Pulmonary artery endothelial cell (primary cell): ENCODE data around the gene SPI1. TPM values are rescaled to one million over a fixed set of nuclear protein-coding genes. Genes with fewer than 3 reads are reported as not detected.
"Not testable (repeated sequence)": the region's sequence is repeated elsewhere in the genome, so short reads cannot be mapped to it uniquely, and the experiment has no call there.

Source experiments
- DNase-seq: peaks from one replicate; pipeline ENCODE4 v3.0.0-alpha.2; 2011; ENCODE audit warnings: low read depth, low spot score
- total RNA-seq: library from RNA; depleted of rRNA; stranded (reverse); fragments of >200 nt; gene quantifications from 2 replicates; pipeline ENCODE4 v1.2.3, GENCODE V29; 2014

SPI1 gene
- total RNA-seq, 1 donor from 2014 or later, result not detected

DNA sequence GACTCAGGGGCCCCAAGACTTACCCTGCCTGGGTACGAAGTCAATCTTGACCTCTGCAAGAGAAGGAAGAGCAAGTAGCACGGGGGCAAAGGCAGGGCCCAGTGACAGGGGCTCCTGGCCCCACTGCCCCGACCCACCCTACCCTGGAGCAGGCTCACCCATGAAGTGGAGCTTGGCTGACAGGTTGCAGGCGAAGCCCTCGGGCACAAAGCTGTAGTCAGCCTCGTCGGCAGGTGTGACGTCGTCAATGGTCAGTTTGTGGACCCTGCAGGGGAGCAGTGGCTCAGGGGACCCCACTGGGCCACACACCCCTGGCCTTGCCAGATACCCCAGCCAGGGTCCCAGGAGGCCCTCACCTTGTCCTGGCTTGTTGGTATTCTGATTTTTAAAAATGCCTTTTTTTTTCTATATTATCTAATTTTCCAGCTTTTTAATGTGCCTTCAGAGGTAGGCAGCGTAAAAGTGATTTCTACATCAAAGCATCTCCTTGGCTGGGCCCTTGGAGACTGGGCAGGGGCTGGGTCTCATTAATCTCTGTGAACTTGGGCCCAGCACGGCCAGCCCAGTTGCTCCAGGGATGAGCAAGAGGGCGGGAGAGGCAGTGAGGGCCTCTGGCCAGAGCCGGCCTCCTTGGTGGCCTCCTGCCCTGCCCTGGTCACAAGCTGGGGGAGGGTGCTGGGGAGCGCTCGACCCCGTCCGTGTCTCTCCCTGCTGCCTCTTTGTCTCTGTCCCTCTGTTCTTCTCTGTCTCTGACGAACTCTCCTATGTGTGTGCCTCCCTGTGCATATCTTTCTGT, 37.2 kb downstream of the SPI1 start:
- DNase-seq, result no peak

DNA sequence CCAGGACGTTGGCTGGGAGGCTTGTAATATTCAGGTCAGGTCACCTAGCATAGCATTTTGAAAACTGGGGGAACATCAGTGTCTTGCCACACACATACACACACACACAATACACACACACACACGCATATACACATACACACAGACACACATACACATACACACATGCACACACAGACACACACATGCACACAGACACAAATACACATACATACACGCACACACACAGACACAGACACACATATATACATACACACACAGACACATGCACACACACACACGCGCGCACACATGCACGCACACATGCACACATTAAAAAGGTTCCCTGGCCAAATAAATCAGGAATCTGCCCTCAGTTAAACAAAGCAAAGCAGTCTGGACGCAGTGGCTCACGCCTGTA, 38.3 kb downstream of the SPI1 start:
- no peak for DNase-seq

DNA sequence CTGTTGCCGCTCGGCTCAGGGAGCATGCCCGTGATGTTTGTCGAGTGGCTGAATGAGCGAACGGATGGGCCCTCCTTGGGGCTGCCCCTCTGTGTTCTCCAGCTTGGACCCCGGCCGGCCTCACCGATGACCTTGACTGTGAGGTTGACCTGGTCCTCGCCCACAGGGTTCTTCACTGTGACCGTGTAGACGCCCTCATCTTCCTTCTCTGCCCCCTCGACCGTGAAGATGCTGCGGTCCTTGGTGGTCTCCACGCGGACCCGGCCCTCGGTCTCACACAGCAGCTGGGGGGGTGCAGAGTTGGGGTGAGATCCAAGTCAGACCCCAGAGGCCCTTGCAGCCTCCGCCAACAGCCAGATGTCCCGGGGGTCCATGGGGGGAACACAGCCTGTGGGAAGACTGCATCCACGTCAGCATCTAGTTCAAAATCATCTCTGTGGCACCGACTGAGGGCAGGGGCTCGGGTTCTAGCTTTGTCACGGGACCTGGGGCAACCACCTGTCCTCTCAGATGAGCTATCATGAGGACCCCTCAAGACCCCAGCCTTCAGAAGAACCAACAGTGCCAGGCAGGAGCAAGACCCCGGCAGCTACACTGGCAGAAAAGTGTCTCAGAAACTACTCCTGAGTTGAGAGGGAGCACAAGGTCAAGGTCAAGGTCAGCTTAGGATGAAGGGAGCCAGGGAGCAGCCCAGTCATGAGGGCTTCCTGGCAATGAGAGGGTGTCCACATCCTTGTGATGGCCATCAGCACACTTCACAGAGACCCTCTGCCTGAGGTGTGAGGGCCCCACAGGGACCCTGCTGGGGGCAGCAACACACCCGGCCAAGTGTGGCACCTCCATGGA, 39.7 kb downstream of the SPI1 start:
- DNase-seq, result no peak

DNA sequence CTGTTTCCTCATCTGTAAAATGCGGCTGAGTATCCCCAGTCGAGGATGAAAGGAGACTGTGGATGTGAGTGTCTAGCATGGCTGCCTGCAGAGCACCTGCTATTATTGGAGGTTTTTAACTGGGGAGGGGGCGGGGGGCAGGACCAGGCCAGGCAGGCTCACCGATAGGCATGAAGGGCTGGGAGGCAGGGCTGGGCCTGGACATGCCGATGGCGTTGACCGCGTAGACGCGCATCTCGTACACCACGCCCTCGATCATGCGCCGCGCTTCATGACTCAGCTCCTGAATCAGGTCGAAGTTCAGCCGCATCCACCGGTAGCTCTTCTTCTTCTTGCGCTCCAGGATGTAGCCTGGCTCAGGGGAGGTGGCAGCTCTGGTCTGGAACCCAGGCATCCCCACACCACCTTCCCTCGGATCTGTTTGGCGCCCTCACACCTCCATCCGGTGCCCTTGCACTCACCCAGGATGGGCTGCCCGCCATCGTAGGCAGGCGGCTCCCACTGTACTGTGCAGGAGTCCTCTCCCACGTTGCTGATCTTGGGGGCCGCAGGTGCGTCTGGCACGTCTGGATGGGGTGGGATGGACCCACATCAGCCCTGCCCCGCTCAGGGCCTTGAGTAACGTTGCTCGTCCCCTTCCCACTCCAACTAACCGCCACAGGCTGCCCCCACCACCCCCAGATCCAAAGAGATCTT, 41.0 kb downstream of the SPI1 start:
- DNase-seq, result no peak

DNA sequence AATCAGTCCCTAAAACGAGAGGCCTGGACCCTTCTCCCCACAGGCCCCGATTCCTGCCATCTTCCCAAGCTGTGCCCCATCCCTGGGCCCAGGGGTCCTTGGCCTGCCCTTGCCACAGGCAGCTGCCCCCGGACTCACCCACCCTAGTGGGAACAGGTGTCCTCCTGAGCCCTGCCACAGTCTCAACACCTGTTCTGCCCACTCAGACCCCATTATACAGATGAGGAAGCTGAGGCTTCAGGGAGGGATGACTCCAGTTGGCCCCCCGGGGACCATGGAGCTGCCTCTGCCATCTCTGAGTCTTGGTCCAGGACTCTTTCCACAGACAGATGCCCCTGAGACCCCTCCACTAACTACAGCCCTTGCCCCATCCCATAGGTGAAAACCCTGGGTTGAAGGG, 41.8 kb downstream of the SPI1 start:
- DNase-seq, result no peak

DNA sequence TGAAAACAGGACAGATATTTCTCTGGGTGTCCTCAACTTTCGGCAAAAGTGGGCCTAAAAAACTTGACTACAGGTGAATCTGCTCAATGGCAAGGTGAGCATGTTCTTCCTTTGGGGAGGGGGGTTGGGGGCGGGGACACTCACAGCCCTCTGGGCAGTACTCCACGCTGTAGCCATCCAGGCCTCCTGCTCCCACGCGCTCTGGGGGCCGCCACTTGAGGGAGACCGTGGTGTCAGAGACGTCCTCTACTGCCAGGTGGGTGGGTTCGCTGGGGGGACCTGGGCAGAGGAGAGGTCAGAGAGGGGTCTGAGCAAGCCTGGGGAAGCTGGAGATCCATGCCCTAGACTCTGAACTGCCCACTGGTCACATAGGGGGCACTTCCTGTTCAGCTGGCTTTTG, 42.6 kb downstream of the SPI1 start:
- no peak for DNase-seq

DNA sequence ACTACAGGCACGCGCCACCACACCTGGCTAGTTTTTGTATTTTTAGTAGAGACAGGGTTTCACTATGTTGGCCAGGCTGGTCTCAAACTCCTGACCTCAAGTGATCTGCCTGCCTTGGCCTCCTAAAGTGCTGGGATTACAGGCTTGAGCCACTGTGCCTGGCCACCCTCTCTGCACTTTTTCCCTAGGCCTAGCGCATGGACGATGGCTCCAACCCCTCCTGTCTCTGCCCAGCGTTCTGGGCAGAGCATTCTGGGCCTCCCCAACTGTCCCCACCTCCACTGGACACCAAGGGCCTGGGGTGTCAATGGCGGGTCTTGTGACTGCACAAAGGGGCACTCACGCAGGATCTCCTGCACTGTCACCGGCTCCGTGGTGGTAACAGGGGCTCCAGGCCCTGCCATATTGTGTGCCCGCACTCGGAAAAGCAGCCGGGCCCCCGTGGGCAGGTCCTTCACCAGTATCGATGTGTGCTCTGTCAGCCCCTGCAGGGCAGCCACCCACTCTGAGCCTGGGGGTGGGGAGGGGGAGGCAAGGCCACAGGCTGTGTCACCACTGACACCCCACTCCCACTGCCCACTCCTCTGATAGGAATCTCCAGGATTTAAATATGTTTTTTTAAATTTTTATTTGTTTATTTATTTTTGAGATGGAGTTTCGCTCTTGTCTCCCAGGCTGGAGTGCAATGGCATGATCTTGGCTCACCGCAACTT, 43.5 kb downstream of the SPI1 start:
- not testable (repeated sequence) for DNase-seq

DNA sequence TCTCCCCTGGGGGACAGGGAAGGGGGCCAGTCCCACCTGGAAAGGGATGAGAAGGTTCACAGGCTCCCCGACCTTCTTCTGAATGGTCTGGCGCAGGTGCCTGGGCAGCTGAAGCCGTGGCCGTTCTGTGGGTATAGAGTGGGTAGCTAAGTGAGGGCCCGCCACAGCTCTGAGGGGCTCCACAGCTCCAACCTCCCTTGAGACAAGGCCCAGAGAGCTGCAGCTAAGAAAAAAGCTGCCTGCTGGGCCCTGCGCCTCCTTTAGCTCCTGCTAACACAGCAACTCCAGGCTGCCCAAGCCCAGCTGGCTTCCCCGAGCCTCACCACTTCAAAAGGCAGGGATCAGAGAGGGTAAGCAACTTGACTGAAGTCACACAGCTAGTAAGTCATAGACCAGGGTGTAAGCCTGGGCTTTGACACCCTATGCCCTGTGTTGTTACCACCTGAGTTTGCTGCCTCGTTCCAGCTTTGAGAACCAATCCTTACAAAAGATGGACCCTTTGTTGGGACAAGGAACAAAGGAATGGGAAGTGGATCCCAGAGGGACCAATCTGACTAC, 44.4 kb downstream of the SPI1 start:
- DNase-seq, result no peak

DNA sequence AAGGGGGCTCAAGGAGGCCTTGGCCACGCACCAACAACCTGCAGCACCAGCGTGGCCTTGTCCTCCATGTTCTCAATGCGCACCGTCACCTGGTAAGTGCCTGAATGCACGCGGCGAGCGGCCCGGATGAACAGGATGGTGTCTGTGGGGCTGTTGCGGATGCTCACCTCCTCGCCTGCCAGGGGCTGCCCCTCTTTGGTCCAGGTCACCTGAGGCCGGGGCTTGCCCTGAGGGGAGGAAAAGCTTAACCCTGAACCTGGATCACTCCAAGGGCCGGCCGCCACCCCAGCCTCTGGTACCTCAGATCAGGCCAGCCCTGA, 44.9 kb downstream of the SPI1 start:
- no peak for DNase-seq

DNA sequence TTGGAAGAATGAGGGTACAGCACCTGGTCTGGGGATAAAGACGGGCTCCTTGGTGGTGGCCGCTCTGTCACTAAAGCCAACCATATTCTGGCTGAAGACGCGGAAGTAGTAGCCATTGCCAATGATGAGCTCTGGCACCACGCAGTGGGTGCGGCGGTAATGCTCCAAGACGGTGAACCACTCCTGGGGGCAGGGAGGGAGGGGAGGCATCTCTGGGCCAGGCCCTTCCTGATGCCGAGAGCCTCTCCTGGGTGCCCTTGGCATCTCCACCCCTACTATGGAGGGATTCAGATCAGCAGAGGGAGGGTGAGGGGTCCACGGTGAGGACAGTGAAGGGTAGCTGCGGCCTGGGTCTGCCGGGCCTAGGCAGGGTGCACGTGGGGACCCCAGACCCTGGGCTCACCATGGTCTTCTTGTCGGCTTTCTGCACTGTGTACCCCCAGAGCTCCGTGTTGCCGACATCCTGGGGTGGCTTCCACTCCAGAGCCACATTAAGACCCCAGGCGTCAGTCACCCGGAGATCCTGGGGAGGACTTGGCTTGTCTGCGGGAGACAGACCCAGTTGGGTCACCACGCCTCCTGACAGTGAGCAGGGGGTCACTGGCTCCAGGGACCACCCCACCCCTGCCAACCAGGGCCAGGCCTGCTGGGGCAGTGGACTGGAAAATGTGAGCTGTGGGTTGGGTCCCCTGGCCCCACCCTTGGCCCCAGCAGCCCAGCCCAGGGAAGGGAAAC, 45.4 kb downstream of the SPI1 start:
- DNase-seq, result no peak

DNA sequence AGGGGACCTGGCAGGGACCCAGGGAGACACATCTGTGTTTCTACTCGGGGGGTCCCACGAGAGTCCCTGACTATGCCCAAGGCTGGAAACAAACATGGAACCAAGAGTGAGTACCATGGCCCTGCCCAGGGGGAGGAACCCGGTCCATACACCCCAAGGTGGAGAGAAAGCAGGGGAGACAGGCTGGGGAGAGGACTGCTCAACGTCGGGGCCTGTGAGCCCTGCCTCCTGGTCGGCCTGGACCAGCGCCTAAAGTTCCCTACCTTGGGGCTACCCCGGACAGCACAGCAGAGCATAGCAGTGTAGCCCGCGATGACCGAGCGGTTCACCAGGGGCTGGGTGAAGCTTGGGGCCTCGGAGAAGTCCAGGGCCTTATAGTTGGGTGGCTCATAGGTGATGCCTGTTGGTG, 46.0 kb downstream of the SPI1 start:
- no peak for DNase-seq

DNA sequence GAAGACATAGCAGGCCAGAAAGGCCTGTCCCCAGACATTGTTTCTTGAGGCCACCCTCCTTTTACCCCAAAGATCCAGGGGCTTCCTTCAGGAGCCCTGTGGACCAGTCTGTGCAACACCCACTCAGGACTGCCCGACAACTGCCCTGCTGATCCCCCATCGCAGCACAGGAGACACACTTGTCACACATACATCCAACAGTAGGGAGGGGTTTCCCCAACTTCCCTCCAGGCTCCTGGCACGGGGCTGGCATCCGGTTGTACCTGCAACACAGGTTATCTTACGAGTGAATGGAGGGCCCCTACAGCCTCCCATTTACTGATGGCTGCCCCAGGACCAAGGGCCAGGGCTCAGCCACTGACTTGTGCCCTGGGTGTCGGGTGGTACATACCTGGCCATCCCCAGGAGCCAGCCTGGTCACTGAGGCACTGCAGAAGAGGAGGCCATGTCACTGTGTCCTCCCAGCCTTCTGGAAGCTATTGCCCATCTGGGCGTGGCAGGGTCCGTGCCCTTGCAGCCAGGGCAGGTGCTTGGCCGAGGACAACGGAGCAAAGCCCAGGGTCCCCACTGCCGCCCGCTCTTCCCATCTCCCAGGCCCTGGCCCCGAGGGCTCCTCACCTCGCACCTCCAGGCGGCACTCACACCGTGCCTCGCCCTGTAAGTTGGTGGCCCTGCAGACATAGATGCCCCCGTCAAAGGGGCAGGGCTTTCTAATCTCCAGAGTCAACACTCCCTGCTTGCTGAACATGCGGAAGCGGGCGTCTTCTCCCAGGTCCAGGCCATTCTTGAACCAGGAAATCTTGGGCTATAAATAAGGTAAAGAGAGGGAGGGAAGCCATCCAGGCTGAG, 46.7 kb downstream of the SPI1 start:
- DNase-seq, result no peak

DNA sequence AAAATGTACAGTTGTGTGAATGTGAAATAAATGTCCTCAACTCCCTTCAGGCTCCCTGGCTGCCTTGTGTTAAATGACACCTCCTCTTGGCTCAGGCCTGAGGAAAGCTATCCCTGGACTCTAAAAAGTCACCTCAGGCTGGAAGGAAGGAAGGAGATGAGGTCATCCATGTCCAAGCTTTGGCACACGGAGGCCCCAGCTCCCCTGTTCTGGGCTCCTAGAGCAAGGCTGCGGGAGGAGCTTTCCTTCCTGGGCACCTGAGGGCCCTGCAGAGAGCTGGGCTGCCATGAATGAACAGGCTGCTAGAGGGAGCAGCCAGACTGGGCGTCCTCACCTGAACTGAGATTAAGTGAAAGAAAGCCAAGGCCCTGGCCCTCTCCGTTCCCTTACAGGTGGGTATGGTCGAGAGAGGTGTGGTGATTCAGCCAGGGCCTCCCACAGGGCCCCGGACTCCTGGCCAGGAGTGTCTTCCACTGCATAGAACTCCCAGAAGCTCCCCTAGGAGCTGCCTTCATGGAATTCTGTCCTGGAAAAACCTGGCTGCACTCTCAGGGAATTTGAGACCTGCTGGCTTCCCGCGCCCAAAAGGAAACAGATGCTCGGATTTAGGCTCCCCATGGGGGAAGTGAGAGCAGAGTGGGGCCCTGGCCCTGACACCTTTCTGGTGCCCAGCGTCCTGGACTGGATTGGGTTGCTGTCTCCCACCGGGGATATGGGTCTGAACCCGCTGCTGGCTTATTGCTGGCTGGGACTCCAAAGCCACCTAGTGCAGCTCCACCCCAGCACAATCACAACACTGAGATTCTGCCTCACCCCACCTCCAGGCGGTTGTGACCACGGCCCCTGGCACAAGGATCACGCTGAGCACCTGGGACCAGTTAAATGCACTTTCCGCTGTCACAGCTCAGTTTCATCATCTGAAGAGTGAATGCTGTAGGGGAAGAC, 48.1 kb downstream of the SPI1 start:
- DNase-seq, result no peak

DNA sequence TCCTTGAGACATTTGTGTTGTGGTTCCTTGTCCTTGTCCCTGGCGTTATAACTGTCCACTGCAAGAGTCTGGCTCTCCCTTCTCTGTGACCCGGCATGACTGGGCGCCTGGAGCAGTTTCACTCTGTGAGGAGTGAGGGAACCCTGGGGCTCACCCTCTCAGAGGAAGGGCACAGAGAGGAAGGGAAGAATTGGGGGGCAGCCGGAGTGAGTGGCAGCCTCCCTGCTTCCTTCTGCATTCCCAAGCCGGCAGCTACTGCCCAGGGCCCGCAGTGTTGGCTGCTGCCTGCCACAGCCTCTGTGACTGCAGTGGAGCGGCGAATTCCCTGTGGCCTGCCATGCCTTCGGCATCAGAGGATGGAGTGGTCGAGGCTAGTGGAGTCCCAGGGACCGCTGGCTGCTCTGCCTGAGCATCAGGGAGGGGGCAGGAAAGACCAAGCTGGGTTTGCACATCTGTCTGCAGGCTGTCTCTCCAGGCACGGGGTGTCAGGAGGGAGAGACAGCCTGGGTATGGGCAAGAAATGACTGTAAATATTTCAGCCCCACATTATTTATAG, 48.8 kb downstream of the SPI1 start:
- no peak for DNase-seq

DNA sequence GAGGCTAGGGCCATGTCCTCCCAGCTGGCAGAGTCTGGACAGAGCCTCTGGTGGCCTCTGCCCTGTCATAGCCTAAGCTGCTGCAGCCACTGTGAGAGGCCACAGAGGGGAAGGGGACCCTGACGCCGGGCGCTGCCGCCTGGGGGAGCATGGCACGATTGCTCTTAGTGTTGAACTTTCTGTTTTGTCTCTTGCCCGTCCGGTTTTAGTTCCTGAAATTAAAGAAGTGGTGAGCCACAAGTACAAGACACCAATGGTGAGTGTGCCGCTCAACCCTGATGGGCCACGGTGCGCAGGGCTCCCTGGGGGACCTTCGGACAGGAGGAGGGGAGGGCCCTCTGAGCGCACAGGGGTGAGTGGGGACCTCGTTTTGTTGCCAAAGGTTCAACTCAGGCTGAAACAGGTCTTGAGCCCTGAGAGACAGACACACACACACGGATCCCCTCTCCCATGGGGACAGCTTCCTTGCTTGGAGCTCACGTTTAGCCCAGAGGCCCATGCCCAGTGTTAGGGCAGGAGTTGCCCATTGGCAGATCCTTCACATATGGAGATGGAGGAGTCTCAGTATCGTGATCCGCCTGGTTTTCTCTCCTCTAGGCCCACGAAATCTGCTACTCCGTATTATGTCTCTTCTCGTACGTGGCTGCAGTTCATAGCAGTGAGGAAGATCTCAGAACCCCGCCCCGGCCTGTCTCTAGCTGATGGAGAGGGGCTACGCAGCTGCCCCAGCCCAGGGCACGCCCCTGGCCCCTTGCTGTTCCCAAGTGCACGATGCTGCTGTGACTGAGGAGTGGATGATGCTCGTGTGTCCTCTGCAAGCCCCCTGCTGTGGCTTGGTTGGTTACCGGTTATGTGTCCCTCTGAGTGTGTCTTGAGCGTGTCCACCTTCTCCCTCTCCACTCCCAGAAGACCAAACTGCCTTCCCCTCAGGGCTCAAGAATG, 49.6 kb downstream of the SPI1 start:
- DNase-seq, result no peak

DNA sequence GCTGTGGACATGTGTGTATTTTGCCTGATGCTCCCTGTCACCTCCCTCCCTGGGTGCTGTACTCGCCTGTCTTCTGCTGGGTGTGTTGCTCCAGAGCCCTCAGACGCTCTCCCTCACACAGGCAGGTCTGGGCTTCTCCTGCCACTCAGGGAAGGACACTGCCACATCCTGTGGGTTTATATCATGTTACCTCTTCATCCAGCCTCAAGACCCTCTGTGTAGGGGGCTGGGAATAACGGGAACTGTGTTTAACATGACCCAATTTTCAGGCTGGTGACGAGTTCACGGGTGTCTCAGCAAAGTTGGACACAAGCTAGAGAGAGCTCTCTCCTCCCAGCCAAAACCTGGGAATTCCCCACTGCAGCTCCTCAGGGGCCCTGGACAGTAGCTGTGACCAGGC, 50.4 kb downstream of the SPI1 start:
- no peak for DNase-seq

DNA sequence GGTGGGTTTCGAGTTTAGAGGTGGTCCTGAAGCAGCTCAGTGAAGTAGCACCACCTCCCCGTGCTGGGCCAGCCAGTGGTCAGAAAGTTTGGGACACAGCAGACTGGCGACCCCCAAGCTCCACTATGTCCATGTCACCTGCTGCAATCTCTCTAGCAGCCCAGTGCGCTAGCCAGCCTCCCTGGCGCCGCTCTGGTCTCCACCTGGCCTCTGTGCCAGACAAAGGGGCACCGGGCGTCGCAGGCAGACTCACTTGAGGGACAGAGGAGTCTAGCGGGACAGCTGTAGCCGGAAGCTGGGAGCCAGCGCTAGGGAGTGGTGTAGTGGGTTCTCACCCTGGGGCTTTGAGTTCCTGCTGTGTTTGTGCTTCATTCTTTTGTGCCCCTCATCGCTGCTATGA, 51.3 kb downstream of the SPI1 start:
- DNase-seq, result no peak
